ENCODE data around the gene HIVEP1.

HIVEP1 gene

GRCh38 chr6:12200015-12200564 lies 188.0 kb downstream of the HIVEP1 start:
- DNase-seq: peak; percentile 35 to 46

GRCh38 chr6:12200761-12201160 lies 188.6 kb downstream of the HIVEP1 start:
- no peak for DNase-seq

DNA sequence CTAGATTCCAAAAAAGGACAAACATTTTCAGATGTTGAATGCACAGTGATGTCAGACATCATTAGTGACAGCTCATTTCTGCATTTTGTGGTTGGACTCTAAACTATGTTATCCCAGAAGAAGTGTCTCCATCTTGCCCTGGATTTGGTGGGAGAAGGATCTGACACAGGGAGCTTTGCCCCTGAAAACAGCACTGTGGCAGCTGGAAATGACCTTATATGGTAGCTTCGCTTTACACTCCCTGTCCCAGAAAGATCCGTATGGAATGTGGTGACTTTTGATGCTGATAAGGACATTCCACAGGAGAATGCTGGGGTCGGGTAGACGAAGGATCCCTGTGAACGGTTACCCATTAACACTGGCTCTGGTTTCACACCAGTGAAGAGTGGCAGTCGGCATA lies 190.9 kb downstream of the HIVEP1 start:
- DNase-seq: no peak

DNA sequence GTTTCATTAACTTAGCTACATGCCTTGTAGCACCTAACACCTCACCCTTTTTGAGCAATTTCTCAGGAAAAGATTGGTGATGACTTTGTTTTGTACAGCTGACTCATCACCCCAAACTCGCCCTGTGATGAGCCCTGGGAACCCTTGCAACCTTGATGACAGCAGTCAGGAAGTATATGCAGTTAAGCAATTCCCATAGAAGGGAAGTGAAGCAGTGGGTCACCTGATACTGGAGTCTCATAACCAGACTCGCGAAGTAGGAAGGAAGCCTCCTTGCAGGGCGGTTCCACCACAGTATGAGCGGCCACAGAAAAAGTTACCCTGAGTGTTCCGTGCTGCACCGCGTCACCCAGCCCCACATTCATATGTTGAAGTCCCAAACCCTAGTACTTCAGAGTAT lies 196.1 kb downstream of the HIVEP1 start:
- DNase-seq: peak; percentile 89 to 92

DNA sequence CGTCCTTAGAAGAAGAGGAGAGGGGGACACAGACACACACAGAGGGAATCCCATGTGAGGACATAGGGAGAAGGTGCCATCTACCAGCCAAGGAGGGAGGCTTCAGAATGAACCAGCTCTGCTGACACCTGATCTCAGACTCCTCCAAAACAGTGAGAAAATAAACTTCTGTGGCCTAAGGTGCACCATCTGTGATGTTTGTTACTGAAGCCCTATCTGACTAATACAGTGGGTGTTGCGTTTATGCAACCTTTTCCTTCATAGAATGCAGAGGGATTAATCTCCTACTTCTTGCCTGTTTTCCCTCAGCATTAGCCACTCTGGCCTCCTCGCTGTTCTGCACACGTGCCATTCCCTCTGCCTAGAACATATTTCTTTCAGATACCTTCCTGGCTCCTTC lies 196.6 kb downstream of the HIVEP1 start:
- DNase-seq: no peak
